GM13977 (cell line): ENCODE results near the gene FCGR3A.
"Not testable (repeated sequence)": the region's sequence is repeated elsewhere in the genome, so short reads cannot be mapped to it uniquely, and the experiment has no call there.

ENCODE experiments used
- DNase-seq: peaks from one replicate; pipeline ENCODE4 v3.0.0; 2012; ENCODE audit warnings: low spot score
- CTCF ChIP-seq: IDR thresholded peaks from 2 replicates; pipeline ENCODE4 v1.5.1; 2012; ENCODE audit warnings: mild to moderate bottlenecking, control low read depth; ENCODE audit not compliant: insufficient read depth; ENCODE audit errors: extremely low read depth, missing control alignments
- in situ Hi-C: fragments of 300-500 bp; cut with MboI; formaldehyde crosslinking; loops from one replicate; pipeline ENCODE4 v1.12.0; 2022; ENCODE audit warnings: low sequenced_read_pairs, low pct_unique_long_range_greater_than_20kb, mixed read lengths, inconsistent platforms; ENCODE audit not compliant: unreplicated experiment

The FCGR3A gene

GRCh38 chr1:161539731-161540569 lies 9.7 kb downstream of the FCGR3A start:
- peak; percentile 47 for DNase-seq
- in situ Hi-C loops = not testable (repeated sequence)
- TF ChIP-seq CTCF = peak; percentile 15

GRCh38 chr1:161538925-161539479 lies 10.6 kb downstream of the FCGR3A start:
- in situ Hi-C loops = not testable (repeated sequence)

GRCh38 chr1:161537068-161537669 lies 12.4 kb downstream of the FCGR3A start:
- DNase-seq, in situ Hi-C loops: not testable (repeated sequence)

More at GRCh38 chr1:161538925-161539479, 10.6 kb downstream of the FCGR3A start:
- DNase-seq = not testable (repeated sequence)

- in situ Hi-C loops, DNase-seq: not testable (repeated sequence)
Observed at GRCh38 chr1:161532644-161533567, 16.7 kb downstream of the FCGR3A start.

- TF ChIP-seq CTCF = no peak
- no peak for DNase-seq
- in situ Hi-C loops = no loop called here
Observed at GRCh38 chr1:161531986-161532643, 17.5 kb downstream of the FCGR3A start.

GRCh38 chr1:161530671-161531641 lies 18.7 kb downstream of the FCGR3A start:
- peak; percentile 74 for DNase-seq
- in situ Hi-C loops = not testable (repeated sequence)

- peak; percentile 34 for DNase-seq
- in situ Hi-C loops = not testable (repeated sequence)
Observed at GRCh38 chr1:161530158-161530557, 19.5 kb downstream of the FCGR3A start.

GRCh38 chr1:161529463-161530104 lies 20.0 kb downstream of the FCGR3A start:
- DNase-seq = not testable (repeated sequence)

GRCh38 chr1:161528550-161528949 lies 21.1 kb downstream of the FCGR3A start:
- DNase-seq, in situ Hi-C loops: not testable (repeated sequence)

More at GRCh38 chr1:161529463-161530104, 20.0 kb downstream of the FCGR3A start:
- in situ Hi-C loops = not testable (repeated sequence)

GRCh38 chr1:161525918-161526317 lies 23.7 kb downstream of the FCGR3A start:
- in situ Hi-C loops = not testable (repeated sequence)

GRCh38 chr1:161525321-161525720 lies 24.3 kb downstream of the FCGR3A start:
- in situ Hi-C loops, DNase-seq: not testable (repeated sequence)

More at GRCh38 chr1:161525918-161526317, 23.7 kb downstream of the FCGR3A start:
- not testable (repeated sequence) for DNase-seq

GRCh38 chr1:161524742-161525291 lies 24.8 kb downstream of the FCGR3A start:
- DNase-seq, in situ Hi-C loops: not testable (repeated sequence)
